GM19025 (cell line): ENCODE results near the gene PROSER3.

Source experiments
- ATAC-seq: cut with Tn5 transposase; IDR thresholded peaks from one replicate; pipeline ENCODE4 v1.9.1; 2021; ENCODE audit warnings: mild to moderate bottlenecking, low read depth, moderate library complexity; ENCODE audit not compliant: unreplicated experiment

Gene PROSER3

DNA sequence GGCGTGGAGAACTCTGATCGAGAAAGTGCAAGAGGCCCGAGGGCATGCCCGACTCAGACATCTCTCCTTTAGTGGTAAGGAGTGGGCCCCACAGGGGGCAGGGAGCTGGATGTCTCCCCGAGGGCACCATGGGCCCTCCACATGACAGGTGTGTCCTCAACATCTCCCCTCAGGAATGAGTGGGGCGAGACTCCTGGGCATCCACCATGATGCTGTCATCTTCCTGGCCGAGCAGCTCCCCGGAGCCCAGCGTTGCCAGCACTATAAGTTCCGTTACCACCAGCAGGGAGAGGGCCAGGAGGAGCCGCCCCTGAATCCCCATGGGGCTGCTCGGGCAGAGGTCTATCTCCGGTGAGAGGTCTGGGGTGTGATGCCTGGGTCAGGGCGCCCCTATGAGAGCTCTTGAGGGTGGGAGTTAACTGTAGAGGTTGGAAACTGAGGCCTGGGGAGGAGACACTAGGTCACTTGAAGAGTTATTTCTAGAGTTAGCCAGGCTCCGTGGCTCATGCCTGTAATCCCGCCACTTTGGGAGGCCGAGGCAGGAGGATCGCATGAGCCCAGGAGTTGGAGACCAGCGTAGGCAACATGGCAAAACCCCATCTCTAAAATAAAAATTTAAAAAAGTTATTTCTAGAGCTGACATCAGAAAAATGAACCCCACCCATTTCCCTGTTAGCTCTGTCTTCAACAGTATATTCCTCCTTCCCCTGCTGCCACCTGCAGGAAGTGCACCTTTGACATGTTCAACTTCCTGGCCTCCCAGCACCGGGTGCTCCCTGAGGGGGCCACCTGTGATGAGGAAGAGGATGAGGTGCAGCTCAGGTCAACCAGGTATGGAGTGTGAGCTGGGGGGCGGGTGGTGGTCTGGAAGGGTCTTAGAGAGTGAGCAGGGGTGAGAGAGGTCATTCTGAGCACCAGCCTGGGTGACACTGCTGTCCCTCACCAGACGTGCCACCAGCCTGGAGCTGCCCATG lies 20.8 kb upstream of the PROSER3 start:
- no peak for ATAC-seq

DNA sequence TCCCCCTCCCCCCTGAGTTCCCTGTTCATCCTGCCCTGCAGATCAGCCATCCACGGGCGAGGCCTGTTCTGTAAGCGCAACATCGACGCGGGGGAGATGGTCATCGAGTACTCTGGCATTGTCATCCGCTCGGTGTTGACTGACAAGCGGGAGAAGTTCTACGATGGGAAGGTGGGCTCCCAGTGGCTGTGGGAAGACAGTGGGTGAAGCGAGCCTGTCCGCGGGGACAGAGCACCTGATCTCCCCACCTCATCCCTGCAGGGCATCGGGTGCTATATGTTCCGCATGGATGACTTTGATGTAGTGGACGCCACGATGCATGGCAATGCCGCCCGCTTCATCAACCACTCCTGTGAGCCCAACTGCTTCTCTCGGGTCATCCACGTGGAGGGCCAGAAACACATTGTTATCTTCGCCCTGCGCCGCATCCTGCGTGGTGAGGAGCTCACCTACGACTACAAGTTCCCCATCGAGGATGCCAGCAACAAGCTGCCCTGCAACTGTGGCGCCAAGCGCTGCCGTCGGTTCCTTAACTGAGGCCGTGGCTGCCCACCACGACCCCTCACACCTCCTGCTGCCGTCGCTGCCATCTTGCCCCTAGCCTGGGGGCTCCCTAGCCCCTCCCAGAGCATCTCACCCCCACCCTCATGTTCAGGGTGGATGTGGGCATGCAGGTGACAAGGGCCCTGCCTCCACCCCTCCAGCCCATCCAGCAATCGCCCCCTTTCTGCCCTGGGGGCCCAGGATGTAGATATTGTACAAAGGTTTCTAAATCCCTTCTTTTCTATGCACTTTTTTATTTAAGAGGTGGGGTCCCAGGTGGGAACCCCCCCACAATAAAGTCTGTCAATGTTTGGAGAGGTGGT lies 19.7 kb upstream of the PROSER3 start:
- no peak for ATAC-seq

DNA sequence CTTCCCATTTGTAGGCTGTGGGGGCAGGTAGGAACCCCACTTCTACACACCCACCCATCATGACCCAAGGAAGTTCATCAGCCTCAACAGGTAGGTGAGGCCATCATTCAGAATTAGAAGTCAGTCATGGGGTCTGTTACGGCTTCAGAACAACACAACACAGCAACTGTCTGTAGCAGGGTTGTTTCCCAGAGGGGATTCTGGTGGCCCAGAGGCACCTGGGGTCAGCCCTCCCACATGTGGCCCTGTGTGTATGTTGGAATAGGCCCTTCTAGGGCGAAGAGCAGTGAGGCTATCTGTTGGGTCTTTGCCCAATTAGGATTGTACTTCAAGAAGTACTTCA lies 19.1 kb upstream of the PROSER3 start:
- ATAC-seq = no peak

- ATAC-seq = no peak
Measured at GRCh38 chr19:35739275-35740107, 18.5 kb upstream of the PROSER3 start.

GRCh38 chr19:35740108-35740422 lies 17.9 kb upstream of the PROSER3 start:
- ATAC-seq = peak; percentile 20

DNA sequence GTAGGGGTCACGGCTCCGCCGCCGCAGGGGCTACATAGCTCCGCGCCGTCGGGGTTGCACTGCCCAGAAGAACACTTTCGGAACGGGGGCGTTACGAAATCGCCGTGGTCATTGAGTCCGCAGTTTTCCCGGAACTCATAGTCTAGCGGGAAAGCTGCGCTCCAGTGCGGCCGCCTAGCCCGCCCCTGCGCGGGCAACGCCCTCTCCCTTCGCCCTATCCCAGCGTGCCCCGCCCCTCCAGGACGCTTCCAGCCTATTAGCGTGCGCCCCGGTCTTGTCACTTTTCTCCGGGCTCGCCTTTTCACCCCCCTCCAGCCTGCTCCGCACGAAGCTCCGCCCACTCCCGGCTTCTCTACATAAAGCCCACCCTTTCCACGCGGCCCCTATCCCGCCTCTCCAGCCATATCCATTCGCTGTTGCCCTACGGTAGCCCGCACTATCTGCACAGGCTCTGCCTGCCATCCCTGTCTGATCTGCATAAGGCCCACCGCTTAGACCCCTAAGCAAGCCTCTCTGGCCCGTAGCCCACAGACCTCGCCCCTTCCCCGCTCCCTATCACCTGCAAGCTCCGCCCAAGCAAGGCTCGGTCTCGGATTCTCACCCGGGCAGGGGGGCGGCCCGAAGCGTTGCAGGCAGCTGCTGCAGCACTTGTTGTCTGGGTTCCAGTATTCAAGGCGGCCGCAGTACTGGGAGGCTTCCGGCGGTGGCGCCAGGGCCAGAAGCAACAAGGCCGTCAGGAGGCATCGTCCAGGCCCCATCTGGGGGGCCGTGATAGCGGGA lies 17.4 kb upstream of the PROSER3 start:
- peak; percentile 63 for ATAC-seq

DNA sequence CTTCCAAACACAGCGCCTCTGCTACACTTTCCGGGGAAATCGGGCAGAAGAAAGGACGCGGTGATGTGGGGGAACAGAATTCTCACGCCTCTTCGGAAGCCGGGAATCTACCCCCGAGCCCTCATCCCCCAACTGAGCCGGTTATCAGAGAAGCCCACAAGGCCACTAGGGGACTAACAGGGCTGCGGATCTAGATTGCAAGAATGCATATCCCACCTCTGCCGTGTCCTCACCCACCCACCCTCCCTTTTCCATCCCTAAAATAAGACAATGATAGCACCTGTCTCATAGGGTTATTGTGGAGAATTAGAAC lies 16.8 kb upstream of the PROSER3 start:
- no peak for ATAC-seq

DNA sequence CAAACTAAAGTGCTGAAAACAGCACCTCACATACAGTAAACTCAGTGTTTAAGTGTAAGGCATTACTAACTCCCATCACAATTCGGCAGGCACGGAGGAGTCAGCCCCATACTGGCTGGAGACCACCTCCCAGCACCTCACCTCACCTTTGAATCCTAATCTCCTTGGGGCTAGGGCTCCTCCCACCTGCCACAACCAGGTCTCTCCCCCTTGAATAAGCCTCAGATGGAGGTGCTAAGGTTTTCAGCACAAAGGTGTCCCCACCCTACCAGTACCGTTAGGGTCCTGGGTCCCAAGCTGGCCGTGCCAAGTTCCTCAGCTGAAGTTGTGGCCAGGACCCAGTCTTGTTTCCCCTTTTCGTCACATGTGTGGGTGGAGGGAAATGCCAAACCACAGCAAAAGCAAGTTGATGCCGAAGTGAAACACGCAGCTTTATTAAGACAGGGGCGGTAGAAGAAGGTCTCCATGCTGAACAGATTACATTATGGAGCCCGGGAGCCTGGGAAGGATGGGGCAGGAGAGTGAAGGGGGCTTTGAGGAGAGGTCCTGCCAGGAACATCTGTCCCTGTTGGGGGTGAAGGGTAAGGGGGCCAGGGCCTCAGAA lies 15.8 kb upstream of the PROSER3 start, which contains the start of gene IGFLR1:
IGFLR1 (minus strand) TSS at position 332 of the 604 bp plus-strand sequence. CDS start 1,272 bp downstream, outside the sequence.
- ATAC-seq = no peak

- no peak for ATAC-seq
Measured at GRCh38 chr19:35743640-35744429, 14.1 kb upstream of the PROSER3 start.

GRCh38 chr19:35744430-35745327 lies 13.3 kb upstream of the PROSER3 start:
- ATAC-seq = no peak

DNA sequence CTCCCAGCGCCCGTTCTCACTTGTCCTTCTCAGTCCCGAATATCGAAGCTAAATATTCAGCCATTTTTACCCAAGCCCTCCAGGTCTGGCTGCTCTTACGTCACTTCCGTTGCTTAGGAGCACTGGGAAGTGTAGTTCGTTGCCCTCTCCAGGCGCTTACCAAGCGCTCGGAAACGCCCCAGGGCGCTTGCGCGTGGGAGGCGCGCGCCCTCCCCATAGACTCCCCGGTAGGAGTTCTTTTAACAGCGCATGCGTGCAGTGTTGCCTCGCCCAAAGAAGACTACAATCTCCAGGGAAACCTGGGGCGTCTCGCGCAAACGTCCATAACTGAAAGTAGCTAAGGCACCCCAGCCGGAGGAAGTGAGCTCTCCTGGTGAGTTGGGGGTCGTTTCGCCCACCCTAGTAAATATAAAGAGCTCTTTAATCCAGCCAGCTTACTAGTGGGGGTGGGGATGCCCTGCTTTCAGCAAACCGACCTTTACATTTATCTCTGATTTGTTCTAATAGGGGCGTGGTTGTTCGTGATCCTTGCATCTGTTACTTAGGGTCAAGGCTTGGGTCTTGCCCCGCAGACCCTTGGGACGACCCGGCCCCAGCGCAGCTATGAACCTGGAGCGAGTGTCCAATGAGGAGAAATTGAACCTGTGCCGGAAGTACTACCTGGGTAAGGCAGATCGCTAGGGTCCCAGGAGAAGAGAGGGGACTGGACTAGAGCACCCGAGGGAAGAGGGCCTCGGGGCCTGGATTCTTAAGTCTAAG lies 12.5 kb upstream of the PROSER3 start, which contains the start of the genes PSENEN and U2AF1L4:
PSENEN (plus strand) TSS at position 324 of the 759 bp plus-strand sequence; CDS start at position 604, 280 bp downstream.
U2AF1L4 (minus strand) TSS at position 91 of the 759 bp plus-strand sequence; CDS start at position 64, 27 bp downstream.
- peak; percentile 32 for ATAC-seq

- ATAC-seq = no peak
Measured at GRCh38 chr19:35746087-35746462, 11.9 kb upstream of the PROSER3 start.

GRCh38 chr19:35746531-35746930 lies 11.4 kb upstream of the PROSER3 start:
- no peak for ATAC-seq

DNA sequence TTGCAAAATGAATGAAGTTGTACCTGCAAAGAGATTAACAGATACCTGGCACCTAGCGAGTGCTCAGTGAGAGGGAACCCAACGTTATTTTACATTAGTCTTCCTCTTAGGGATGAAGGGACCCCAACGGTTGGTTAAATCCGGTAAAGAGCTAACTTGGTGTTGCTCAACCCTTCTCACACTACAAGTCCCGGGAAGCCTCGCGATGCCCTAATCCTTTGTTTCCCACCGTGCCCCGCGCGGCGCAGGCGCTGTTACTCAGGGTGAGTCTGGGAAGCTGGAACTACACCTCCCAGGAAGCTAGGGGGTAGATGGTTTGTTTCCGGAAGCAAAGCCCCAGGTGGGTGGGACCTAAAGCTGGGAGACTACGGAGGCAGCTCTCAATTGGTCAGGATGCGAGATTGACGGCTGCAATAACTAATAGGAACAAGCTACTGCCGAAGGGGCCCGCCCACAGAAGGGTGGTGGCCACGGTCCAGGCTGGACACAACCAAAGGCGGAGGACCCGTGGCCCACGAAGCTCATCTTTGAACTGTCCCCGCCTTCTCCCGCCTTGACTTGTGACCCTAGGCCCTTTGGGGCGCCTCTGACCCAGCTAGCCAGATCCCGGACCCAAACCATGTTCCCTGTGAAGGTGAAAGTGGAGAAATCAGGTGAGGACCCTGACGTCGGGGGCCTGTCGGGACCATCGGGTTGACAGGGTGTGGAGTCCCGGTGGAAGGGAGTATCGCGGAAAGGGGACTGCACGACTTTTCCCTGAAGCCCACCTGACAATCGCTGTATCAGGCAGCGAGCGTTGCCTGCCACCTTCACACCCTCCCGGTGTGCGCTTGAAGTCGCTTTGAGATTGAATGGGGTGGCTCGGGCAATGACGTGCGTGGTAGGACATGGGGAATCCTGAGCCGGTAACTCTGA lies 9.6 kb upstream of the PROSER3 start, which contains the start of gene LIN37:
LIN37 (plus strand) TSS at position 471 of the 915 bp plus-strand sequence; CDS start at position 620, 149 bp downstream.
- ATAC-seq = peak; percentile 72

DNA sequence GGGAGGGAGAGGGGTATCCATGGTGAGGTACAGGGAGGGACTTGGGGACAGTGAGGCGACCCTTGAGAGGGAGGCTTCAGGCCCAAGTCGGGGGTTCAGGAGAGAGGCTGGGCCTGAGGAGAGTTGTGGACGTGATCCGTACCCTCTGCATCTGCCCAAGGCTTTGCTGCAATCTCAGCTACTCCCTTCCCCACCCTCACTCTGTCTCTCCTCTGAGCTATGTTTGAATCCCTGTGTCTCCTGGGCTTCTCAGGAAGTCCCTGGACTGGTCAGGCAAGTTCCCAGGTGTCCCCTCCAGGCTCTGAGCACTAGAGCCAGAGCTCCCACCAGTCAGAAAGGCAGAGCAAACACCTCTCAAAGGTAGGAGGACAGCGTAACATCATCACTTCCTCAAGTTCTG lies 7.8 kb upstream of the PROSER3 start:
- no peak for ATAC-seq
